Stimulated activated CD4-positive, alpha-beta T cell treated with anti-CD3 and anti-CD28 coated beads, Interleukin-4, amount 100 ng/mL, for 48 hours (primary cell): Measurements from ENCODE around the gene KRTAP5-6.
"Not testable (repeated sequence)": the region's sequence is repeated elsewhere in the genome, so short reads cannot be mapped to it uniquely, and the experiment has no call there.

Experiments
- DNase-seq, 2 donors: peaks; one replicate each; pipeline ENCODE4 v3.0.0-alpha.2; 2020; ENCODE audit warnings: low read depth in 2 of 2

The KRTAP5-6 gene

DNA sequence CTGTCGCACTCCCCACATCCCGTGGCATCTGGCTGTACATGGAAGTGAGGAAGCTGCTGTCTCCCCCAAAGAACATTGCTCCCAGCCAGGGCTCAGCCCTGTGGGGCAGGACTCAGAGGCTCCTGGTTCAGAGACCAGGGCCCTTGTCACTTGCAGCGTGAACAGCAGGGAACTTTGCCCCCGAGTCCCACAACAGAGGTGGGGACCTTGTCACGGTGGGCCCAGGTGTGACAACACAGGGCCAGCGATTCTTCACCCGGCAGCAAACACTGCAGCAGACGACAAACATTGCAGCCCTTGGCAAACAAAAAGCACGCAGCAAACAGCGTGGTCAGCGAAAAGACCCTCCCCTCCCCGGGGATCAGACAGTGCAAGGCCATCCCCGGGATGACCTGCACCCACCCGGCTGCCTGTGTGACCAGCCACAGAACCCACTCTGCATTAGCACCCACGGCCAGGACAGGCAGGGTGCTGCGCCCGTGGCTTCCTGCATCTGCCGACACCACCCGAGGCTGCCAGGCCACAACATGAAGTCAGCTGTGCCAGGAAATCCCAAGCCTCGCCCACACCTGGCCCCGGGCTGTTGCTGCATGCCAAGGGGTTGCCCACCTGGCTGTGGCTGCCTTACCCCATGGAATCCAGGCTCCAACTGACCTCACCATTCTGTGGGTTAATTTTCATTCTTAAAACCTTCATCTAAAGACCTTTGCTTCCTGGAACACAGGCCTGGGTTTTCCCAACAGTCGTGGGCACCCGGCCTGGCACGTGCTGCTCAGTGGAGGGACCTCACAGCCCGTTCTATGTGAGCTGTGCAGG lies 35.3 kb upstream of the KRTAP5-6 start:
- not testable (repeated sequence) for DNase-seq

- not testable (repeated sequence) for DNase-seq
Observed at GRCh38 chr11:1662699-1663283, 34.2 kb upstream of the KRTAP5-6 start.

GRCh38 chr11:1665313-1665712 lies 31.7 kb upstream of the KRTAP5-6 start:
- no peak for DNase-seq

- DNase-seq, result no peak
Observed at GRCh38 chr11:1667121-1667850, 29.7 kb upstream of the KRTAP5-6 start.

GRCh38 chr11:1667906-1668305 lies 29.1 kb upstream of the KRTAP5-6 start:
- no peak for DNase-seq

DNA sequence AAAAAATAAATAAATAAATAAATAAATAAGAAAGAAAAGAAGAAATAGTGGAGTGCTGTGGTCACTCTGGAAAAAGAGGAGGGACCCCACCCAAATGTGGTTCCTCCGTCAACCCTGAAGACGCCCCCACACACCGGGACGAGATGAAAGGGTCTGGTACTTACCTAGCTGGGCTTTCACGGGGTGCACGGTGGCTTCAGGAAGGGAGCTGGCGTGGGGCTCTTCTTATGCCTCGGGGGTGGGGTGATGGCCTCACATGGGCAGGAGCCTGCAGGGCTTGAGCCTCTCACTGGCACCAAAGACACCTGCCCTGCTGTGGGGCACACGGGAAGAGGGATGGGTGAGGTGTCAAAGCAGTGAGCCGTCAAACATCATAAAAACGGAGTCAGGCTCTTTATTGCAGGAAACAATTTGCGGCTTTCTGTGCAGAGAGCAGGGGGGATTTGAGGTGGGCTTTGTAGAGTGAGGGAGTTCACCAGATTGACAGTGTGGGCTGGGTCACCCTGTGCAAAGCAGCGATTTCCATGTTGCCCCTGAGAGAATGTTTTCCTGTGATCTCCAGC lies 28.0 kb upstream of the KRTAP5-6 start:
- no peak for DNase-seq

DNA sequence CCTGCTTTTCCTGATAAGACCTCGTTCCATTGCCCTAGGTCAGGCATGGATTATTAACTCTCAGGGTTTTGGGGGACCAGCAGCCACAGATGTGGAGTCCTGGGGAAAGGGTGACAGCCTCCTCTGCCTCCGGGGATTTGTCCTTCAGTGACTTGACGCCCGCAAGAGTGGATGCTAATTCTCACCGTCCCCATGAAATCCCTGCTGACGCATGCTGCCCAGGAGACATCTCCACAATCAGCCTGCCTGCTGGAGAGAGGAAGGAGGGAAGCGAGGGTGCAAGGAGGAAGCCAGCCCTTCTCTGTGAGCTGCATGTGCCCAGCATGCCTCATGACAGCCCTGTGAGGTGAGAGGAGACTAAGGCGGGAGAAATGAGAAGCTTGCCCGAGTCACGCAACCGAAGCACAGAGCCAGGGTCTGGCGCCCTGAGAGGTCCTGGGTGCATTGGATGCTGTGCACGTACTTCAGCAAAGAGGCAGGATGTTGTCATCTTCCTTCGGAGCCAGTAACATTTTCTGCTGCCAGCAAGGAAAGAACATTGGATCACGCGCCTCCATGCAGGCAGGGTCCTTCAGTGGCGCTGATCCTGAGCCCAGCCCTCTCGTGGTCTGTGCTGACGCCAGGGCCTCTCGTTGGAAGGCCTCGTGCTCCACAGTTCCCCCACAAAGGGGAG lies 27.3 kb upstream of the KRTAP5-6 start:
- no peak for DNase-seq

DNA sequence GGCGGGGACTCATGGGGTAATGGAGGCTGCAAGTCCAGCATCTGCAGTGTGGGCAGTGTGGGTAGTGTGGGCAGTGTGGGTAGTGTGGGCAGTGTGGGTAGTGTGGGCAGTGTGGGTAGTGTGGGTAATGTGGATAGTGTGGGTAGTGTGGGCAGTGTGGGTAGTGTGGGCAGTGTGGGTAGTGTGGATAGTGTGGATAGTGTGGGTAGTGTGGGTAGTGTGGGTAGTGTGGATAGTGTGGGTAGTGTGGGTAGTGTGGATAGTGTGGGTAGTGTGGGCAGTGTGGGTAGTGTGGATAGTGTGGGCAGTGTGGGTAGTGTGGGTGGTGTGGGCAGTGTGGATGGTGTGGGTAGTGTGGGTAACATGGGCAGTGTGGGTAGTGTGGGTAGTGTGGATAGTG lies 26.5 kb upstream of the KRTAP5-6 start:
- DNase-seq, result not testable (repeated sequence)

DNA sequence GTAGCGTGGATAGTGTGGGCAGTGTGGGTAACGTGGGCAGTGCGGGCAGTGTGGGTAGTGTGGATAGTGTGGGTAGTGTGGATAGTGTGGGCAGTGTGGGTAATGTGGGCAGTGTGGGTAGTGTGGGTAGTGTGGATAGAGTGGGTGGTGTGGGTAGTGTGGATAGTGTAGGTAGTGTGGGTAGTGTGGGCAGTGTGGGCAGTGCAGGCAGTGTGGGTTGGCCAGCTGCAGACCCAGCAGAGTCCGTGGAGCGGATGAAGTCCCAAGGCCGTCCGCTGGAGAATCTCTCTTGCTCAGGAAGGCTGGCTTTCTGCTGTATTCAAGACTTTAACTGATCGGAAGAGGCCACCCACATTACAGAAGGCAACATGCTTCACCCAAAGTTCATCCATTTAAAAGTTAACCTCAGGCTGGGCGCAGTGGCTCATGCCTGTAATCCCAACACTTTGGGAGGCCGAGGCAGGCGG lies 26.1 kb upstream of the KRTAP5-6 start:
- DNase-seq, result no peak

- DNase-seq, result no peak
Observed at GRCh38 chr11:1671658-1672057, 25.3 kb upstream of the KRTAP5-6 start.

GRCh38 chr11:1672613-1673350 lies 24.2 kb upstream of the KRTAP5-6 start:
- DNase-seq, result no peak

- DNase-seq, result no peak
Observed at GRCh38 chr11:1673446-1674172, 23.4 kb upstream of the KRTAP5-6 start.

- no peak for DNase-seq
Observed at GRCh38 chr11:1674173-1675131, 22.5 kb upstream of the KRTAP5-6 start.

- no peak for DNase-seq
Observed at GRCh38 chr11:1675536-1676228, 21.3 kb upstream of the KRTAP5-6 start.

DNA sequence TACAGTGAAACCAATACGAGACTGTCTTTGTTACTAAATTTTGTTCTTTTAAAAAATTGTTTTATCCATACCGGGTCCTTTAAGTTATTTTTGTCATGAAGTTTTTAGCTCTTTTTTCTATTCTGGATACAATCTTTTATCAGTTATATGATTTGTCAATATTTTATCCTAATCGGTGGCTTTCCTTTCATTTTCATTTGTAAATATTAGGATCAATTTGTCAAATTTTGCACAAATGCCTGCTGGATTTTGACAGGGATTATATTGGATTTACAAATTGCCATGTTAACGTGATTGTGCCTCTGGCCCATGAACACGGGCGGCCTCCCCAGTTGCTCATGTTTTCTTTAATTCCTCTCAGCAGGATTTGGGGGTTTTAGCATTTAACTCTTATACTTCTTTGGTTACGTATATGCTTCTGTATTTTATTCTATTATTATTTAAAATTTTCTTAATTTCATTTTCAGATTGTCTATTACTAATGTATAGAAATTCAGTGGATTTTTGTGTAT lies 20.7 kb upstream of the KRTAP5-6 start:
- DNase-seq, result no peak

GRCh38 chr11:1679881-1680280 lies 17.1 kb upstream of the KRTAP5-6 start:
- DNase-seq, result no peak

GRCh38 chr11:1682225-1682905 lies 14.6 kb upstream of the KRTAP5-6 start:
- no peak for DNase-seq

- not testable (repeated sequence) for DNase-seq
Observed at GRCh38 chr11:1683216-1683615, 13.8 kb upstream of the KRTAP5-6 start.
